Measurements from ENCODE around the gene CCNL1.

Gene CCNL1

DNA sequence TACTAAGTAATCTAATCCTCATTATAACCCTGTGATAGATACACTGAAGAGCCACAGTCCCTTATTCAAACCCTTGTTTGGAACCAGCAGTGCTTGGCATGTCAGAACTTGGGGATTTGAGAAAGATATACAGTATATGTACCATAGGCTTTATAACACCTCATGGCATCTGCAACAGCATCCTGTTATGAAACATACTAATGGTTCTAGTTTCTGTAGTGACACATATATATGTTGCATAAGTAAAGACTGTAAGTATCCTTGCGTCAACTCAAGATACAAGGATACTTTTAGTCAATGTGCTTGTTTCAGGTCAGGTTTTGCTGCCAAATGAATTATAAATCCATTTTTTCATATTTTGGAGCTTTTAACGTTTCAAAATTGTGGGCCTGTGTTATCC is 58.5 kb downstream of the CCNL1 start:
- no peak for DNase-seq

DNA sequence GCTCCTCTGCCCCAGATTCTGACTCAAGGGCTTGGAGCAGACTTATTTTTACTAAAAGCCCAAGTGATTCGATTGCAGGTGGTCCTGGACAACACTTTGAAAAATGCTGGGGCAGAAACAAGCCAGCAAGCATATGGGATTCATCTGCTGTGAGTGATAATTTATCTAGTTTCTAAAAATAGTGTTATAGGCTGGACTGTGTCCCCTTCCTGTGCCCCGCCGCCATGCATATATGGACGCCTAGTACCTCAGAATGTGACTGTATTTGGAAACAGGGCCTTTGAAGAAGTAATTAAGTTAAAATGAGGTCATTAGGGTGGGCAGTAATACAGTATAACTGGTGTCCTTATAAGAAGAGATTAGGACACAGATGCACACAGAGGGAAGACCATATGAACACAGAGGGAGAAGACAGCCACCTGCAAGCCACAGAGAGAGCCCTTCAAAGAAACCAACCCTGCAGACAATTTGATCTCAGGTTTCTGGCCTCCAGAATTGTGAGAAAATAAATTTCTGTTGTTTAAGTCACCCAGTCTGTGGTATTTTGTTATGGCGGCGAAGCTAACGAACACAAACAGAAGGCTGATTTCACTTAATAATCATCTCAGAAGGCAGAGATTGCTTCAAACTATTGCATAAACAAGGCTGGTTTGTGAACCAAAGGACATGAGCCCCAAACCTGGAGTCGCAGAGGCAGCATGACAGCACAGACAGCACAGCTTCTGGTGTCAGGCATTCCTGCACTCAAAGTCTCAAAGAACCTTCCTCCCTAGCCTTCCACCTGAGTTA is 59.1 kb downstream of the CCNL1 start:
- DNase-seq = no peak

DNA sequence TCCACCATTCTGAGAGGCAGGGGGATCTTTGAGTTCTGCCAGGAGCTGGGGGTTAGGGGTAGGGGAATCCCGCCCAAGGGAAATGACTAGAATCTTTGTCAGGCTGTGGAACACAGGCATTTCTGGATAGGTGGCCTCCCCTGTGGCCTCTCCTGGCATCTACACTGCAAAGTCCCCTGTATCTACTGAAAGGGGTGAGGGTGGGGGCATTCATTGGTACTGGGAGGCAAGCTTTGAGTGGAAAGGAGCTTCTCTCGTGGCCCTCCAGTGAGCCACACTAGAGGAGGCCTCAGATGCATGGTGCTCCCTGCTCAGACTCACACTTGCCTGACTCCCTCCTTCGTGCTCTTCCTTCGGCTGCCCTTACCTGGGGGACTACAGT is 59.9 kb downstream of the CCNL1 start:
- no peak for DNase-seq

GRCh38 chr3:157099326-157100095 is 60.4 kb downstream of the CCNL1 start:
- no peak for DNase-seq

GRCh38 chr3:157098823-157099185 is 61.1 kb downstream of the CCNL1 start:
- no peak for DNase-seq

DNA sequence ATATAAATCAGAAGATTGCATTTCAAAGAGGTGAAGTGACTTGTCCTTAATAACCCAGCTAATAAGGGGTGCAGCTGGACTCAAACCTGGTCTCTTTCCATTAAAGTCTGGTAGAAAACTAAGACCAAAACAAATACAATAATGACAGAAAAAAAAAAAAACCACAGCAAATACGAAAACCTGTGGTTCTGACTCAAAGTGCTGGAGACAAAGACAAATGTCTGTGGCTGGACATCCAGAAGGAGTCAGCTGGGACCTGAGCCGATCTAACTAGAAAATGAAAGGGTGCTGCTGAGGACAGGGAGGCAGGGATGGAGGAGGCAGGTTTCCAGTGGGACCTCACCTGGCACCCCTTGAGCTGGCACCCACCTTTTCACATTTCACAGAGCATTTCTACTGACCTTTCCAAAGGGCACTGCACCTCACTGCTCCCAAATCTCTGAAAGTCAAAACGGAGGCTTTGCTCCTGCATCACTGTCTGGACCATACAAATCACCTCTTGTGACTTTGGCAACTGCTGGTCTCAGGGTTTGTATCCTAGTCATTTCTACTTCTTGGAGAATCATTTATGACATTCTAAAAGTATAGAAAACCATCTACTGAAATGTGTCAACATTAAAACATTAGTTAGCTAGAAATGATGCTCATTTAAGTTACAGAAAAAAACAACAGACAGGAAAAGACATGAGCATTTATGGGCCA is 61.7 kb downstream of the CCNL1 start:
- DNase-seq = no peak

All from right hindlimb (tissue), 1 donor.